ENCODE results near the gene TLR6.
"Not testable (repeated sequence)": the region's sequence is repeated elsewhere in the genome, so short reads cannot be mapped to it uniquely, and the experiment has no call there.

Gene TLR6

GRCh38 chr4:38822748-38823303 is 33.8 kb downstream of the TLR6 start:
- DNase-seq (ENCODE audit: low spot score) = no peak

GRCh38 chr4:38821739-38822138 is 34.9 kb downstream of the TLR6 start:
- no peak for DNase-seq (ENCODE audit: low spot score)

- no peak for DNase-seq (ENCODE audit: low spot score)
These were observed 36.1 kb downstream of the TLR6 start for GRCh38 chr4:38820329-38821061.

- no peak for DNase-seq (ENCODE audit: low spot score)
These were observed 37.0 kb downstream of the TLR6 start for GRCh38 chr4:38819569-38819968.

- no peak for DNase-seq (ENCODE audit: low spot score)
These were observed 38.1 kb downstream of the TLR6 start for GRCh38 chr4:38818441-38818976.

- no peak for DNase-seq (ENCODE audit: low spot score)
These were observed 40.5 kb downstream of the TLR6 start for GRCh38 chr4:38815885-38816782.

- no peak for DNase-seq (ENCODE audit: low spot score)
These were observed 42.2 kb downstream of the TLR6 start for GRCh38 chr4:38814386-38814785.

- DNase-seq (ENCODE audit: low spot score) = no peak
These were observed 45.3 kb downstream of the TLR6 start for GRCh38 chr4:38811297-38811696.

GRCh38 chr4:38807462-38807861 is 49.2 kb downstream of the TLR6 start:
- not testable (repeated sequence) for DNase-seq (ENCODE audit: low spot score)

- not testable (repeated sequence) for DNase-seq (ENCODE audit: low spot score)
These were observed 50.4 kb downstream of the TLR6 start for GRCh38 chr4:38806251-38806650.

GRCh38 chr4:38805530-38806145 is 51.0 kb downstream of the TLR6 start:
- peak; percentile 26 for DNase-seq (ENCODE audit: low spot score)

GRCh38 chr4:38804654-38805295 is 51.8 kb downstream of the TLR6 start, which contains the start of gene TLR1:
TSS of gene TLR1 (minus strand) at chr4:38804791. CDS start at chr4:38798831, 5,960 bp downstream.
- DNase-seq (ENCODE audit: low spot score) = peak; percentile 68

GRCh38 chr4:38803833-38804653 is 52.6 kb downstream of the TLR6 start:
- peak; percentile 78 for DNase-seq (ENCODE audit: low spot score)

- no peak for DNase-seq (ENCODE audit: low spot score)
These were observed 53.9 kb downstream of the TLR6 start for GRCh38 chr4:38802561-38803355.

GRCh38 chr4:38800961-38801450 is 55.6 kb downstream of the TLR6 start:
- no peak for DNase-seq (ENCODE audit: low spot score)

GRCh38 chr4:38800366-38800765 is 56.3 kb downstream of the TLR6 start:
- no peak for DNase-seq (ENCODE audit: low spot score)

GRCh38 chr4:38795087-38795486 is 61.5 kb downstream of the TLR6 start:
- DNase-seq (ENCODE audit: low spot score) = no peak

- no peak for DNase-seq (ENCODE audit: low spot score)
These were observed 62.6 kb downstream of the TLR6 start for GRCh38 chr4:38794051-38794450.

- peak; percentile 20 for DNase-seq (ENCODE audit: low spot score)
These were observed 65.6 kb downstream of the TLR6 start for GRCh38 chr4:38791010-38791409.

- no peak for DNase-seq (ENCODE audit: low spot score)
These were observed 68.3 kb downstream of the TLR6 start for GRCh38 chr4:38788317-38788716.
